HL-60 (cell line): ENCODE measurements around the gene PAX1.

Experiments used
- DNase-seq, 2 experiments: peaks; one replicate each; pipeline ENCODE4 v3.0.0-alpha.2; 2010 to 2020; ENCODE audit warnings: low read depth in 1 of 2, low spot score in 1 of 2
- H3K27ac ChIP-seq: fragments of 250-450 bp; sonication (Bioruptor Pico); replicated peaks from 2 replicates; pipeline ENCODE4 v1.5.1; 2020; ENCODE audit warnings: mild to moderate bottlenecking, moderate library complexity
- H3K27me3 ChIP-seq: fragments of 250-450 bp; sonication (Bioruptor Pico); 2 replicates; pipeline ENCODE4 v1.5.1; 2021; ENCODE audit warnings: mild to moderate bottlenecking, moderate library complexity; ENCODE audit not compliant: insufficient read depth, poor library complexity, severe bottlenecking
- H3K4me3 ChIP-seq: replicated peaks from 2 replicates; pipeline ENCODE4 v1.5.1; 2011; ENCODE audit warnings: mild to moderate bottlenecking, control low read depth, low read length; ENCODE audit not compliant: insufficient read depth
- GABPA ChIP-seq: IDR thresholded peaks from 2 replicates; pipeline ENCODE4 v1.6.1; 2012; ENCODE audit warnings: low read depth
- POLR2AphosphoS5 ChIP-seq: IDR thresholded peaks from 2 replicates; pipeline ENCODE4 v1.6.1; 2012; ENCODE audit warnings: low read depth
- SPI1 ChIP-seq: IDR thresholded peaks from 2 replicates; pipeline ENCODE4 v1.6.1; 2012; ENCODE audit warnings: low read depth, mild to moderate bottlenecking, borderline replicate concordance
- TF ChIP-seq, protein P1 (sequence below): IDR thresholded peaks from 2 replicates; pipeline ENCODE4 v1.6.1; 2012; ENCODE audit warnings: low read depth; ENCODE audit not compliant: insufficient replicate concordance
- TF ChIP-seq, protein P2 (sequence below): IDR thresholded peaks from one replicate; pipeline ENCODE4 v1.5.1; 2011; ENCODE audit warnings: low read length, control low read depth, inconsistent platforms; ENCODE audit not compliant: insufficient read depth

PAX1 gene

DNA sequence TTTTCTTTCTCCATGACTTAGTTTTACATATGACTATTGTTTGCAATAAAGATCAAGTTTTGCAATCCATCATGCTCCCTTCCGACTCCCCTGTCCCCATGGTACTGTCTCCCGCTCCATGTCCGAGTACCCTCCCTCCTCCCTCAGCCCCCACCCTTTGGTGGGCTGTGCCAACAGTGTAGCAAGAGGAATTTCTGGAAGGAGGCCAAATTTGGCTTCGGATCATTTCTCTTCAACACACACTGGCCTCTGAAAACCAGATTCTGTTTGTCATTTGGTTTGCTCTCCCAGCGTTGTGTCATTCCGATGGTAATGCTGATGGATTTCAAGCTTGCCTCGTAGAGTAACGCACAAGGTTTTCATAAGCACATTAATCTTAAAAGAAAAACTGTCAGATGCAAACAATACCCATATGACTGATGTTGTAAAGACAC, 22.9 kb upstream of the PAX1 start:
- Histone ChIP-seq H3K4me3 (no peak overlapping the region), H3K27ac (no peak overlapping the region), H3K27me3 (peaks cover 2% of the 10 kb centered on the region)
- TF ChIP-seq, protein P1, sequence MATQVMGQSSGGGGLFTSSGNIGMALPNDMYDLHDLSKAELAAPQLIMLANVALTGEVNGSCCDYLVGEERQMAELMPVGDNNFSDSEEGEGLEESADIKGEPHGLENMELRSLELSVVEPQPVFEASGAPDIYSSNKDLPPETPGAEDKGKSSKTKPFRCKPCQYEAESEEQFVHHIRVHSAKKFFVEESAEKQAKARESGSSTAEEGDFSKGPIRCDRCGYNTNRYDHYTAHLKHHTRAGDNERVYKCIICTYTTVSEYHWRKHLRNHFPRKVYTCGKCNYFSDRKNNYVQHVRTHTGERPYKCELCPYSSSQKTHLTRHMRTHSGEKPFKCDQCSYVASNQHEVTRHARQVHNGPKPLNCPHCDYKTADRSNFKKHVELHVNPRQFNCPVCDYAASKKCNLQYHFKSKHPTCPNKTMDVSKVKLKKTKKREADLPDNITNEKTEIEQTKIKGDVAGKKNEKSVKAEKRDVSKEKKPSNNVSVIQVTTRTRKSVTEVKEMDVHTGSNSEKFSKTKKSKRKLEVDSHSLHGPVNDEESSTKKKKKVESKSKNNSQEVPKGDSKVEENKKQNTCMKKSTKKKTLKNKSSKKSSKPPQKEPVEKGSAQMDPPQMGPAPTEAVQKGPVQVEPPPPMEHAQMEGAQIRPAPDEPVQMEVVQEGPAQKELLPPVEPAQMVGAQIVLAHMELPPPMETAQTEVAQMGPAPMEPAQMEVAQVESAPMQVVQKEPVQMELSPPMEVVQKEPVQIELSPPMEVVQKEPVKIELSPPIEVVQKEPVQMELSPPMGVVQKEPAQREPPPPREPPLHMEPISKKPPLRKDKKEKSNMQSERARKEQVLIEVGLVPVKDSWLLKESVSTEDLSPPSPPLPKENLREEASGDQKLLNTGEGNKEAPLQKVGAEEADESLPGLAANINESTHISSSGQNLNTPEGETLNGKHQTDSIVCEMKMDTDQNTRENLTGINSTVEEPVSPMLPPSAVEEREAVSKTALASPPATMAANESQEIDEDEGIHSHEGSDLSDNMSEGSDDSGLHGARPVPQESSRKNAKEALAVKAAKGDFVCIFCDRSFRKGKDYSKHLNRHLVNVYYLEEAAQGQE, result no peak
- no peak for TF ChIP-seq POLR2AphosphoS5
- no peak for TF ChIP-seq SPI1
- TF ChIP-seq GABPA, result no peak
- TF ChIP-seq, protein P2, sequence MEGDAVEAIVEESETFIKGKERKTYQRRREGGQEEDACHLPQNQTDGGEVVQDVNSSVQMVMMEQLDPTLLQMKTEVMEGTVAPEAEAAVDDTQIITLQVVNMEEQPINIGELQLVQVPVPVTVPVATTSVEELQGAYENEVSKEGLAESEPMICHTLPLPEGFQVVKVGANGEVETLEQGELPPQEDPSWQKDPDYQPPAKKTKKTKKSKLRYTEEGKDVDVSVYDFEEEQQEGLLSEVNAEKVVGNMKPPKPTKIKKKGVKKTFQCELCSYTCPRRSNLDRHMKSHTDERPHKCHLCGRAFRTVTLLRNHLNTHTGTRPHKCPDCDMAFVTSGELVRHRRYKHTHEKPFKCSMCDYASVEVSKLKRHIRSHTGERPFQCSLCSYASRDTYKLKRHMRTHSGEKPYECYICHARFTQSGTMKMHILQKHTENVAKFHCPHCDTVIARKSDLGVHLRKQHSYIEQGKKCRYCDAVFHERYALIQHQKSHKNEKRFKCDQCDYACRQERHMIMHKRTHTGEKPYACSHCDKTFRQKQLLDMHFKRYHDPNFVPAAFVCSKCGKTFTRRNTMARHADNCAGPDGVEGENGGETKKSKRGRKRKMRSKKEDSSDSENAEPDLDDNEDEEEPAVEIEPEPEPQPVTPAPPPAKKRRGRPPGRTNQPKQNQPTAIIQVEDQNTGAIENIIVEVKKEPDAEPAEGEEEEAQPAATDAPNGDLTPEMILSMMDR, result no peak
- DNase-seq, result no peak

DNA sequence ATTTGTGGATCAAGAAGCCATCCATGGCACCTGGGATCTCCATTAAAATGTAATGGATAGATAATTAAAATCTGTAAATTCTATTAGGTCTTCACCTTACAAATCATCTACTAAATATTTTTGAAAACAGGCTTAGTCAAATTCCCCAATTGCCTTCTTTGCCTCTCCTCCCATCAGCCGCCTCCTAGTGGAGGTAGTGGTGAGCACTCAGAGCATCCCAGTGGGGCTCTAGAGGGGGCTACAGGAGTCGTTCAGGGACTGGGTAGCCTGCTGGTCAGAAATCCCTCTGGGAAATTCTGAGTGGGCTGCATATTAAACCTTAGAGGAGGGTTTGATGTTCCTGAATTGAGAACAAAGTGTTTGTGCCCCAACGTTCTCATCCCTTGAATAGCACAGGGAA, 20.8 kb upstream of the PAX1 start:
- Histone ChIP-seq H3K4me3 (no peak overlapping the region), H3K27me3 (peaks cover 2% of the 10 kb centered on the region), H3K27ac (no peak overlapping the region)
- TF ChIP-seq GABPA (no peak), POLR2AphosphoS5 (no peak), SPI1 (no peak)
- TF ChIP-seq, protein P1, result no peak
- TF ChIP-seq, protein P2, result no peak
- no peak for DNase-seq

DNA sequence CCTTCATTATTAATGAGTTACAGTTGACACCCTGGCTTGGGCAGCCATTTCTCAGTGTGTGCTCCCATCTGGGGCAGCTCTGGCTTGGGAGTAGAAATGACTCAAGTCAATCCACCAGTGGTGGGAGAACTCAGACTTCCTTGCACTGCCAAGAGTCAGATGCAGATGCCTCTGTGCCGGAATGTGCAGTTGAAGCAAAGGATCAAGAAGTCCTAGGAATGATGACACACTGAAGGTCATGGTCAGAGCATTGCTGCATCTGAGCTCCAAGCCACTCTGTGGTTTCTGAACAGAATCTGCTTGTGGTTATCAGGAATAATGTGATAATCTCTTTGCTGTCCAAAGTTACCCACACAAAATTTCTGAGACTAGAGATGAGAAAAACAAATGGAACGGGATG, 19.5 kb upstream of the PAX1 start:
- H3K27me3 ChIP-seq, result peaks cover 2% of the 10 kb centered on the region
- no peak for TF ChIP-seq POLR2AphosphoS5
- TF ChIP-seq, protein P2, result no peak
- no peak for TF ChIP-seq GABPA
- TF ChIP-seq, protein P1, result no peak
- TF ChIP-seq SPI1, result no peak
- no peak for DNase-seq
- no peak overlapping the region for H3K27ac ChIP-seq
- no peak overlapping the region for H3K4me3 ChIP-seq
